NOMO-1 treated with DMSO at 0.1 percent for 48 hours (cell line): ENCODE data around the gene LOC101059915.
"Not testable (repeated sequence)": the region's sequence is repeated elsewhere in the genome, so short reads cannot be mapped to it uniquely, and the experiment has no call there.

Source experiments
- DNase-seq: peaks from one replicate; lab custom pipeline; 2025; ENCODE audit not compliant: unreplicated experiment; lab: John Stamatoyannopoulos, UW

LOC101059915 gene

DNA sequence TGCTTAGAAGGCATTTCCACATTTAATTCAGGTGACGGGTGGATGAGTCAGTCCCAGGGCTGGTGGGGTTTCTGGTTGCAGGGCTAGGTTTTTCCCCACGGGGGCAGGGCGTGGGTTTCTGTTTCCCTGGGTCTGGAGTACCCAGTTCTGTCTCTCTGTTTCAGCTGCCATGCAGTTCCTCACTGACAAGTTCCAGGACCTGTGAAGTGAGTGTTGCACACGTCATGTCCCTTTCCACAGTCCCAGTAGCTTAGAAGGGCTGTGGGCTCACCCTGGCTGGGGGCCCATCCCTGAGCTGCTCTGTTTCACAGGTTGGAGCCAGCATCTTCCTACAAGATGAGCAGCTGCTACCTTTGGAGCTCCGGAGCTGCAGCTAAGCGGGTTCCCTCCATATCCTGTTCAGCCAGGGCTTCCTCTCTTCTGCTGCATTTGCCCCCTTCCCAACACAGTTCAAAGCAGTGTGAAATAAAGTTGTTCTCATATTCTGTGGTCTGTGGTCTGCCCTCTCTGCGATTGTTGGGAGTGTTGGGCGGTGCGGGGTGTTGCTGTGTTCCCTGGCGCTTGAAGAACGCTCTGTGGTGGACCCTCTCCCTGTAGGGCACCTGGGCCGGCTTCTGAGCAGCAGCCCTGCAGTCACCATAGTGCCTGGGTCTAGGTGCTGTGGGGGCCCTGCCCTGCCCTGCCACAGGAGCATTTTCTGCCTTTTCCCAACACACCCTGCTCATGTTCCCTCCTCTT is 3.9 kb downstream of the LOC101059915 start:
- no peak for DNase-seq

DNA sequence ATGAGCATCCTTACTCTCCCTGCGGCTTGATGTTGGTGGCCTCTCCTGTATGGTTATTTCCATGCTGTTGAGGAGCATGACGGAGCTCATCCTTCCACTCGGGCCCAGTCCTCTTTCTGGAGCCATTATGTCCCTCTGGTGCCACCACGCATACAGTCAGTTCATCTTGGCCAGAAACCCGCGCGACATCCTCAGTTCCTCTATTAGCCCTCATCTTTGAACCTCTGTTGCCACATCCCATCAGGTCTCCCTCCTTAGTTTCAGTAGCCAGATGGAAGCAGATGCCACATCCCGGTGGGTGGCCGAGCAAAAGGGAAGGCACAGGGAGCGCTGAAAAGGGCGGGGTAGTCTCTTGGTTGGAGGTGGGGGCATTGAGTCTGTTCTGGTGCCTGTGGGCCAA is 4.6 kb downstream of the LOC101059915 start:
- no peak for DNase-seq

DNA sequence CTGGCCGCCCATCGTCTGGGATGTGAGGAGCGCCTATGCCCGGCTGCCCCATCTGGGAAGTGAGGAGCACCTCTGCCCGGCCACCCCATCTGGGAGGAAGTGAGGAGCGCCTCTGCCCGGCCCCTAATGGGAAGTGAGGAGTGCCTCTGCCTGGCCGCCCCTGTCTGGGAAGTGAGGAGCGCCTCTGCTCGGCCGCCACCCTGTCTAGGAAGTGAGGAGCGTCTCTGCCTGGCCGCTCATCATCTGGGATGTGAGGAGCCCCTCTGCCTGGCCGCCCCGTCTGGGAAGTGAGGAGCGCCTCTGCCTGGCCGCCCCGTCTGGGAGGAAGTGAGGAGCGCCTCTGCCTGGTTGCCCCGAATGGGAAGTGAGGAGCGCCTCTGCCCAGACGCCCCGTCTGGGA is 8.3 kb downstream of the LOC101059915 start:
- not testable (repeated sequence) for DNase-seq

DNA sequence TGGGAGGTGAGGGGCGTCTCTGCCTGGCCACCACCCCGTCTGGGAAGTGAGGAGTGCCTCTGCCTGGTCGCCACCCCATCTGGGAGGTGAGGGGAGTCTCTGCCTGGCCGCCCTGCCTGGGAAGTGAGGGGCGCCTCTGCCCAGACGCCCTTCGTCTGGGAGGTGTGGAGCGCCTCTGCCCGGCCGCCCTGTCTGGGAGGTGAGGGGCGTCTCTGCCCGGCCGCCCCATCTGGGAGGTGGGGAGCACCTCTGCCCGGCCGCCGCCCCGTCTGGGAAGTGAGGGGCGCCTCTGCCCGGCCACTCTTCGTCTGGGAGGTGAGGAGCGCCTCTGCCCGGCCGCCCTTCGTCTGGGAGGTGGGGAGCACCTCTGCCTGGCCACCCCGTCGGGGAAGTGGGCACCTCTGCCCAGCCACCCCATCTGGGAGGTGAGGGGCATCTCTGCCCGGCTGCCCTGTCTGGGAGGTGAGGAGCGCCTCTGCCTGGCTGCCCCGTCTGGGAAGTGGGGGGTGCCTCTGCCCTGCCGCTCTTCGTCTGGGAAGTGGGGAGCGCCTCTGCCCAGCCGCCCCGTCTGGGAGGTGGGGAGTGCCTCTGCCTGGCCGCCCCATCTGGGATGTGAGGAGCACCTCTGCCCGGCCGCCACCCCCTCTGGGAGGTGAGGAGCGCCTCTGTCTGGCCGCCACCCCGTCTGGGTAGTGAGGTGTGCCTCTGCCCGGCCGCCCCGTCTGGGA is 8.9 kb downstream of the LOC101059915 start:
- DNase-seq = not testable (repeated sequence)

DNA sequence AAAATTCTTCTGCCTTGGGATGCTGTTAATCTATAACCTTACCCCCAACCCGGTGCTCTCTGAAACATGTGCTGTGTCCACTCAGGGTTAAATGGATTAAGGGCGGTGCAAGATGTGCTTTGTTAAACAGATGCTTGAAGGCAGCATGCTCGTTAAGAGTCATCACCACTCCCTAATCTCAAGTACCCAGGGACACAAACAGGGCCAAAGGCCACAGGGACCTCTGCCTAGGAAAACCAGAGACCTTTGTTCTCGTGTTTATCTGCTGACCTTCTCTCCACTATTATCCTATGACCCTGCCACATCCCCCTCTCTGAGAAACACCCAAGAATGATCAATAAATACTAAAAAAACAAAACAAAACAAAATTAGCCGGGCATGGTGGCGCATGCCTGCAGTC is 9.8 kb downstream of the LOC101059915 start:
- DNase-seq = not testable (repeated sequence)

DNA sequence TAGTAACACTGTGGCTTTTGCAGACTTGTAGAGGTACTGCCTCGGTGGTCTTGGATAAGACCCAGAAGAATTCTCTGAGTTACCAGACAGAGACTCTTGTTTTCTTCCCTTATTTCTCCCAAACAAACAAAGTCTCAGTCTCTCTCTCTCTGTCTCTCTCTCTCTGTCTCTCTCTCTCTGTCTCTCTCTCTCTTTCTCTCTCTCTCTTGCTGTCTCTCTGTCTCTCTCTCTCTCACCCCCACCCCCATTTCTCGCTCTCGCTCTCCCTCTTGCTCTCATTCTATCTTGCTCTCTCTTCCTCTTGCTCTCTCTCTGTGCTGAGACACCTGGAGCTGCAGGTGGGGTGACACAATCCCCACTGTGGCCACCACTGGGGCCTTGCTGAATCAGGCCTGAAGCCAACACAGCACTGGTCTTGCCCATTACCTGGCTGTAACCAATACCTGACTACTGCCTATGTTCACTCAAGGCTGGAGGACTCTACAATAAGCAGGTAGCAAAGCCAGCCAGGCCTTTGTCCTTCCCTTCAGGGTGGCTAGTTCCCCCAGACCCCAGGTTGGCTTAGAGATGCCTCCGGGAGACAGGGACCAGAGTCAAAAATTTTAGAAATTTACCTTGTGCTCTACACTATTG is 12.3 kb downstream of the LOC101059915 start:
- no peak for DNase-seq

DNA sequence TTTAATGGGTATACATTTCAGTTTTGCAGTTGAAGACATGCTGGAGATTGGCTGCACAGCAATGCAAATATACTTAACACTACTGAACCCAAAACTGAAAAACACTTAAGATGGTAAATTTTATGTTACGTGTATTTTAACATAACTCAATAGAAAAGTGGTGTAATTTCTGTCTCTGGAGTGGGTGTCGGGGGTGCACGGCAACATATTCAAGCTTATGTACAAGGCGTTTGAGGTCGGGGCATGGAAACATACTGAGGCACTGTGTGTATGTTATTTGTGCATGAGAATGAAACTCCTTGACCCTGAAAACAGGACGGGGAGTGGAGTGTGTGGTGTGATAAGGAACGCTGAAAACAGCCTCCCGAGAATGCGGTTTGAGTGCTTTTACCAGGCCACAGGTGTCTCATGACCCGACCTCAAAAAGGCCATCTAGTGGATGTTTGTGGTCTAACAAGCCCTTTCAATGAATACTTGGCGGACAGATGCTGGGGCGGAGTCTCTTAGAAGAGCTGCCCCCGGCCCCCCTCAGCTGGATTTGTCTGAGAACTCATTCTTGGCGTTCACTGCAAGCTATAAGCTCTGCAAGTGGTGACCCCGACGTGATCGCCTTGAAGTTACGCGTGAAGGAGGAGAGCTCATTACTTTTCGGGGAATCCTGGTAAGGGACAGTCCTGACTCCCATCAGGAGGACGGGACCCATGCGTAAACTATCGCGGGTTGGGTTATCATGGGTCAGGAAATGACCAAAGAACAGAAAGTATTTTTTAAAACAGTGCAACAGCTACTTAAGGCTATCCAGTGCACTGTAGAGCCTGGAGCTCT is 29.5 kb downstream of the LOC101059915 start:
- DNase-seq = not testable (repeated sequence)

DNA sequence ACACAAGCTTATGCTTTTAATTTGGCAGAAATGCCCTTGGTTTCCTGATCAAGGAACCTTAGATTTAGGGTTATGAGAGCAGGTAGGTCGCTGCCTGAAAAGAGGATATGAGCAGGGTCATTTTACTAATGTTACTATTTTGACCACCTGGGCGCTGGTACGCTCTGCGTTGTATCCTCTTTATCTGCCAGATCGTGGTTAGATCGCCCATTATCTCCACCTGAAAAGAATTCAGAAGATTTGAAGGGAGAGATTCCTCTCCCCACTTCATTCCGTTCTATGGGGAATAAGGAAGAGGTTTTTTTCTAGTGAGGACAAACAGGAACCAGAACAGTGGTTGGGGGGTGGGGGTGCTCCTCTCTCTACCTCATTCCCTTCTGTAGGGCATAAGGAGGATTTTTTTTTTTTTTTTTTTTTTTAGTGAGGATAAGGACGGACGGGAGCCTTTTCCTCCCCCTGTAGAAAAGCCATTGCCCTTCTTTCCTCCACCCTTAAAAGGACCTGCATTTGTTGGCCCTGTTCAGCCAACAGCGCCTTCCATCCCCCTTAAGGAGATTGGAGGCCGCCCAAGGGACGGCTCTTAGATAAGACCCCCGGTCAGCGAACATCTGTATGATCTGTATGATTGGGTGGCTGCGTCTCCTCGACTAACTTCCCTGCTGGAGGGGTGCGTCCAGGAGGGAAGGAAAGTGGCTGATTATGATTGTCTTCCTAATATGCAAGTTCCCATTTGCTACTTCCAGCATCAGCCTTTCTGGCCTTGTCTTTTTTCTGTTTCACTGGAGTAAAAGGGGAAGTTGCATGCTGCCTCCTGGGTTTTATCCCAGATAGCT is 30.3 kb downstream of the LOC101059915 start:
- DNase-seq = not testable (repeated sequence)

DNA sequence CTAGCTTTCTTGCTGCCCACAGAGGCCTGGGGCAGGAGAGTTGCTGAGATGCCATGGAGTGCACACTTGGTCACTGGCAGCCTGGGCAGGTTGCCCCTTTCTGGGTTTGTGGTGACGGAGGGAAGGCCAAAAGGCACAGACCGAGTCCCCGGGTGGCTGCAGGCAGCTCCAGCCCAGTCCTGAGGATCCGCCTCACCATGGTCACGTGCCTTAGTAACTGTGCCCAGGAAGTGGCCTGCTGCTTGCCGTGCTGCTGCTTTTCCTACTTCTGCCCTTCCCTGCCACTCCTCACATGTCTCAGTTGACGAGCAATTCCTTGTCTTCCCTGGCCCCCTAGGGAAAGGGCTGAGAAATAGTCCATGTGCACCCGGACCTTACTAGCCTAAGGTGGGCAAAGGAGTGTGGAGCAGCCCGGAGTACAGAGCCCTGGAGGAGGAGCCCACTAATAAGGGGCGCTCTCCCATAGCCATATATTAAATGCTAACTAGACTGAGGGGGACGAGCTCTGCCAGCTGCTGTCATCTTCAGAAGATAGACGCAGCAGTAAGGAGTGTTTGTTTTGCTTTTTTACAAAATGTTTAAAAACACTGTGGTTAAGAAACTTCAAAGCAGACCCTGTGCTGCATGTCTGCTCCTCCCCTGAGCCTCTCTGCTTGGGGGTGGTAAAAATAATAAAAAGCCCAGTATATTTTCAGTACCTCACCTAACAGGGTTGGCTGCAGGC is 31.1 kb downstream of the LOC101059915 start:
- DNase-seq = not testable (repeated sequence)

DNA sequence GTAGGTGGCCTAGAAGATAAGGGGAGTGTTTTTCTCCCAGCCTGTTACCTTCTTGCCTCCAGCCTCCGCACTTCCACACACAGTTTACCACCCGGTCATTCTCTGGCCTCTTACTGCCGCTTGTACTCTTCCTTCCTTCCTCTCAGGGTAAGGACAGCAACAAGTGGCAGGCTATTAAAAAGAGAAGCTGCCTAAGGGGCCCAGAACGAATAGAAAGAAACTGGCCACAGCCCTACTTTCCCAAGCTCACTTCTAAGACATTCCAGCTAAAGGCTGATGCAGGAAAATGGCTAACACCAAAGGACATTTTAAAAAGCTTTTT is 31.6 kb downstream of the LOC101059915 start:
- not testable (repeated sequence) for DNase-seq

DNA sequence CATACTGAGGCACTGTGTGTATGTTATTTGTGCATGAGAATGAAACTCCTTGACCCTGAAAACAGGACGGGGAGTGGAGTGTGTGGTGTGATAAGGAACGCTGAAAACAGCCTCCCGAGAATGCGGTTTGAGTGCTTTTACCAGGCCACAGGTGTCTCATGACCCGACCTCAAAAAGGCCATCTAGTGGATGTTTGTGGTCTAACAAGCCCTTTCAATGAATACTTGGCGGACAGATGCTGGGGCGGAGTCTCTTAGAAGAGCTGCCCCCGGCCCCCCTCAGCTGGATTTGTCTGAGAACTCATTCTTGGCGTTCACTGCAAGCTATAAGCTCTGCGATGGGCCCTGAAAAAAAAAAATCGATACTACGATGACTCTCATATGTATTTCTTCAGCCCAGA is 35.5 kb downstream of the LOC101059915 start:
- DNase-seq = not testable (repeated sequence)

DNA sequence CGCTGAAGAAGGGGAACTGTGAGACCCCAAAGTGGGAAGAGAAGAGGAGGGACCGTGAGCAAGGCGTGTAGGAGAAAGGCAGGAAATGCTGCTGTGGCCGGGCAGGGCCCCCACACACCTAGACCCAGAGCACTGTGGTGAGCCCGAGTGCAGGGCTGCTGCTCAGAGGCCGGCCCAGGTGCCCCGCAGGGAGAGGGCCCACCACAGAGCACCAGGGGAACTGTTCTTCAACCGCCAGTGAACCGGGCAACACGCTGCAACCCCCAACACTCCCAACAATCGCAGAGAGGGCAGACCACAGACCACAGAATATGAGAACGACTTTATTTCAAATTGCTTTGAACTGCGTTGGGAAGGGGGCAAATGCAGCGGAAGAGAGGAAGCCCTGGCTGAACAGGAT is 46.7 kb downstream of the LOC101059915 start:
- DNase-seq = not testable (repeated sequence)

DNA sequence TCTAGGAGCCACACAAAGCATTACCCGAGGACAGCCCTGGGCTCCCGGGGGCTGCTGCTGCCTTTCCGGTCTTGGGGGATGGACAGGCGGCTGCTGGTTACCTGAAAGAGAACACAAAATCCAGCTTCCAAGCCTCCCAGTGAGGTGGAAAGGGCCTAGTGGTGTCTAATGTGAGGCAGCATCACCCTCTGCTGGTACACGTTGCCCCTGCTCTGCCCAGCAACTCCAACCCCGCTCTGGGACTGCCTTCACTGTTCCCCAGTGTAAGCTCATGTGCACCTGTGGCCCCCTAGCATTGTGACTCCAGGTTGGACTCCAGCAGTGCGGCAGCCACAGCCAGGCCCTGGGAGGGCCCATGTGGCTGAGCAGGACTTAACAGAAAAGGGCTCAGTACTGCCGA is 48.2 kb downstream of the LOC101059915 start:
- DNase-seq = not testable (repeated sequence)

DNA sequence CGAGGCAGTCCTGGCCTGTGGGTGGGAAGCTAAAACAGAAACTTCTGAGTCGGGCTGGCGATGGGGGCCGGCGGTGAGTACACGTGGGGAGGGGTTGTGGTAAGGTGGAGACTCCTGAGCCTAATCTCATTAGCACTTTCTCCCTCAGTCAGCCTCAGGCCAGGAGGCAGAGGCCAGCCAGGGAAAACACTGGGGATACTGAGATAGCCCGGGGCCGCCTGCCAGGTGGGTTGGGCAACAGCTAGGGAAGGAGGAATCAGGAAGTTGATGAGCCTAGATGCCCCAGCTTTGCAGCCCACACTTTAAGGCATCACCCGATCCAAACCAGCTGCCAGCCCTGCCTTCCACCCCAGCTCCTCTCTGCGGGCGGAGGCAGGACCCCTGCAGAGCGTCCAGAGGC is 49.0 kb downstream of the LOC101059915 start:
- not testable (repeated sequence) for DNase-seq

DNA sequence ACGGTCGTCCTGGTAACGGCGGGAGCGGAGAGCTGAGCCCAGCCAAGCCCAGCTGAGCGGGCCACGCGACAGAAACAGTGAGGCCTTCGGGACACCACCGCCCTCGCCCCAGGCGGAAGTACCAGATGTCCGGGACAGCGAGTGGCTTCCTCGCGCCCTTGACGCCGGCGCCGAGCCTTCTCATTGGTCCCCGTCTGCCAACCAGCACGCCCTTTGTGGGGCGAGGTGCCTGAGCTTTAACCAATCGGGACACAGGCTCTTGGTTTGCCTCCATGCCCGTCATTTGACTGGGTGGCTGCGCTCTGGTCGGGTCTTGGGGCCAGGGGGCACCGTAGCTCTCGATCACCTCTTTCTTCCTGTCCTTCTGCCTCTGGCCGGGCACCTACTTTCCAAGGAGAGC is 50.8 kb downstream of the LOC101059915 start, which contains the start of gene CXorf49:
Gene CXorf49 (minus strand): TSS at position 101 of the 400 bp plus-strand sequence. CDS start 134 bp downstream, outside the sequence.
- not testable (repeated sequence) for DNase-seq

DNA sequence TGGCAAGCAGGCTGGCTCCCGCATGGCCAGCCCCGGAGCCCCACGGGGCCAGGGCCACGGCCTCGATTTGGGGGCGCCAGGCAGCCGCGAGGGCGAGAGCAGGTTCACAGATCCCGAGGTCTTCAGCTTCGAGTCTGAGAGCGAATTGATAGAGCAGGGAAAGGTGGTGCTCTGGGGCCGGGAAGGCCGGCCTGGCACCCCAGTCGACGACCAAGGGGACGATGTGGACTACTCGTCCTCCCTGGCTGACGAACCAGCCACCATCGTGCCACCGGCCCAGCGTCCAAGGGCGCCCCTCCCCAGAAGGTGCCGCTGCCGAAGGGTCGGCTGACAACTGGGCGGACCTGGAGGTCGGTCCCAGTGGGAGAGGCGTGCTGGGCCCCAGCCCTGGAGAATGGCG is 51.8 kb downstream of the LOC101059915 start:
- DNase-seq = not testable (repeated sequence)

DNA sequence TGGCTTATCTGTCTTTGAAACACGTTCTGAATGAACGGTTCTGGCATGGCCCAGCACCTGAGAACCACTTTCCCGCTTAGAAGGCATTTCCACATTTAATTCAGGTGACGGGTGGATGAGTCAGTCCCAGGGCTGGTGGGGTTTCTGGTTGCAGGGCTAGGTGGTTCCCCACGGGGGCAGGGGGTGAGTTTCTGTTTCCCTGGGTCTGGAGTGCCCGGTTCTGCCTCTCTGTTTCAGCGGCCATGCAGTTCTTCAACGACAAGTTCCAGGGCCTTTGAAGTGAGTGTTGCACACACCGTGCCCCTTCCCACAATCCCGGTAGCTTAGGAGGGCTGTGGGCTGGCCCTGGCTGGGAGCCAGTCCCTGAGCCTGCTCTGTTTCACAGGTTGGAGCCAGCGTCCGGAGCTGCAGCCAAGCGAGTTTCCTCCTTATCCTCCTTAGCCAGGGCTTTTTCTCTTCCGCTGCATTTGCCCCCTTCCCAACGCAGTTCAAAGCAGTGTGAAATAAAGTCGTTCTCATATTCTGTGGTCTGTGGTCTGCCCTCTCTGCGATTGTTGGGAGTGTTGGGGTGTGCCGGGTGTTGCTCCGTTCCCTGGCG is 53.0 kb downstream of the LOC101059915 start:
- not testable (repeated sequence) for DNase-seq
